ENCODE data around the gene HDGF.

GRCh38 chr1:156766298-156767100 lies 15.0 kb upstream of the HDGF start:
- no peak for TF ChIP-seq CTCF (conservative IDR thresholded peaks at IDR 0.05; ENCODE audit: low read depth in 2 of 2)
- TF ChIP-seq EZH2 (IDR thresholded peaks at IDR 0.05; ENCODE audit: low read depth, unreplicated experiment) = no peak
- TF ChIP-seq POLR2AphosphoS5 (IDR thresholded peaks at IDR 0.05; ENCODE audit: low read depth) = no peak
- TF ChIP-seq EZH2phosphoT487 (IDR thresholded peaks at IDR 0.05; ENCODE audit: unreplicated experiment) = no peak
- TF ChIP-seq, protein P1, sequence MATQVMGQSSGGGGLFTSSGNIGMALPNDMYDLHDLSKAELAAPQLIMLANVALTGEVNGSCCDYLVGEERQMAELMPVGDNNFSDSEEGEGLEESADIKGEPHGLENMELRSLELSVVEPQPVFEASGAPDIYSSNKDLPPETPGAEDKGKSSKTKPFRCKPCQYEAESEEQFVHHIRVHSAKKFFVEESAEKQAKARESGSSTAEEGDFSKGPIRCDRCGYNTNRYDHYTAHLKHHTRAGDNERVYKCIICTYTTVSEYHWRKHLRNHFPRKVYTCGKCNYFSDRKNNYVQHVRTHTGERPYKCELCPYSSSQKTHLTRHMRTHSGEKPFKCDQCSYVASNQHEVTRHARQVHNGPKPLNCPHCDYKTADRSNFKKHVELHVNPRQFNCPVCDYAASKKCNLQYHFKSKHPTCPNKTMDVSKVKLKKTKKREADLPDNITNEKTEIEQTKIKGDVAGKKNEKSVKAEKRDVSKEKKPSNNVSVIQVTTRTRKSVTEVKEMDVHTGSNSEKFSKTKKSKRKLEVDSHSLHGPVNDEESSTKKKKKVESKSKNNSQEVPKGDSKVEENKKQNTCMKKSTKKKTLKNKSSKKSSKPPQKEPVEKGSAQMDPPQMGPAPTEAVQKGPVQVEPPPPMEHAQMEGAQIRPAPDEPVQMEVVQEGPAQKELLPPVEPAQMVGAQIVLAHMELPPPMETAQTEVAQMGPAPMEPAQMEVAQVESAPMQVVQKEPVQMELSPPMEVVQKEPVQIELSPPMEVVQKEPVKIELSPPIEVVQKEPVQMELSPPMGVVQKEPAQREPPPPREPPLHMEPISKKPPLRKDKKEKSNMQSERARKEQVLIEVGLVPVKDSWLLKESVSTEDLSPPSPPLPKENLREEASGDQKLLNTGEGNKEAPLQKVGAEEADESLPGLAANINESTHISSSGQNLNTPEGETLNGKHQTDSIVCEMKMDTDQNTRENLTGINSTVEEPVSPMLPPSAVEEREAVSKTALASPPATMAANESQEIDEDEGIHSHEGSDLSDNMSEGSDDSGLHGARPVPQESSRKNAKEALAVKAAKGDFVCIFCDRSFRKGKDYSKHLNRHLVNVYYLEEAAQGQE (IDR thresholded peaks at IDR 0.05; ENCODE audit: unreplicated experiment) = no peak
- no peak for TF ChIP-seq NANOG (IDR thresholded peaks at IDR 0.05; ENCODE audit: borderline replicate concordance)
- no peak for TF ChIP-seq JUNB (IDR thresholded peaks at IDR 0.05; ENCODE audit: unreplicated experiment)
- TF ChIP-seq, protein P2, sequence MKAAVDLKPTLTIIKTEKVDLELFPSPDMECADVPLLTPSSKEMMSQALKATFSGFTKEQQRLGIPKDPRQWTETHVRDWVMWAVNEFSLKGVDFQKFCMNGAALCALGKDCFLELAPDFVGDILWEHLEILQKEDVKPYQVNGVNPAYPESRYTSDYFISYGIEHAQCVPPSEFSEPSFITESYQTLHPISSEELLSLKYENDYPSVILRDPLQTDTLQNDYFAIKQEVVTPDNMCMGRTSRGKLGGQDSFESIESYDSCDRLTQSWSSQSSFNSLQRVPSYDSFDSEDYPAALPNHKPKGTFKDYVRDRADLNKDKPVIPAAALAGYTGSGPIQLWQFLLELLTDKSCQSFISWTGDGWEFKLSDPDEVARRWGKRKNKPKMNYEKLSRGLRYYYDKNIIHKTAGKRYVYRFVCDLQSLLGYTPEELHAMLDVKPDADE (IDR thresholded peaks at IDR 0.05) = no peak
- TF ChIP-seq ZNF331 (CRISPR knock-in tag; IDR thresholded peaks at IDR 0.05; ENCODE audit: low read depth) = no peak
- no peak for TF ChIP-seq CREB1 (CRISPR knock-in tag; IDR thresholded peaks at IDR 0.05; ENCODE audit: low read depth)
- TF ChIP-seq ZNF114 (CRISPR knock-in tag; IDR thresholded peaks at IDR 0.05) = no peak

Measured in GM23338 (cell line).